A549 (cell line): Measurements from ENCODE around the gene CNOT2. TPM values are rescaled to one million over a fixed set of nuclear protein-coding genes. Genes with fewer than 3 reads are reported as not detected.
A peak's percentile ranks its signal among the peaks of the same experiment; 100 is the strongest.

Experiments used
- ATAC-seq, 2 experiments: fragments of 200-7000 bp in 1 of 2; fragments of >200 bp in 1 of 2; cut with Nextera tagmentation in 1 of 2; cut with Tn5 transposase in 1 of 2; 3 replicates each; pipeline versions ENCODE4 v1.8.0 to v1.9.1; 2018 to 2020; ENCODE audit warnings: mild to moderate bottlenecking in 1 of 2, moderate library complexity in 1 of 2
- CTCF ChIA-PET: fragments of 300-600 bp; sonication (Branson Sonifier 250); formaldehyde crosslinking; extraction: SDS; loops from one replicate; lab custom pipeline; 2021; ENCODE audit warnings: antibody characterized with exemption, inconsistent platforms; lab: Yijun Ruan, JAX
- POLR2A ChIA-PET: fragments of 350-600 bp; formaldehyde crosslinking; extraction: SDS; loops from one replicate; lab custom pipeline; 2021; ENCODE audit warnings: antibody characterized with exemption, inconsistent platforms; lab: Yijun Ruan, JAX
- DNase-seq, 2 experiments: peaks; one replicate each; pipeline versions ENCODE4 v3.0.0 to v3.0.0-alpha.2; 2011 to 2016; ENCODE audit warnings: low read depth in 1 of 2, low spot score in 1 of 2
- FAIRE-seq: peaks from 2 replicates; lab custom pipeline; 2011; peaks lifted over from hg19 to GRCh38; lab: Jason Lieb, UNC
- H3K27ac ChIP-seq, 2 experiments: fragments of >200 bp; sonication (Bioruptor Twin); formaldehyde crosslinking; 3 replicates each; pipeline ENCODE4 v1.5.1; 2016 to 2017
- H3K4me1 ChIP-seq: fragments of >200 bp; sonication (Bioruptor Twin); formaldehyde crosslinking; 3 replicates; pipeline ENCODE4 v1.6.1; 2016
- H3K4me2 ChIP-seq: fragments of >200 bp; sonication (Bioruptor Twin); formaldehyde crosslinking; 3 replicates; pipeline ENCODE4 v1.6.1; 2016
- H3K4me3 ChIP-seq: fragments of >200 bp; sonication (Bioruptor Twin); formaldehyde crosslinking; 3 replicates; pipeline ENCODE4 v1.5.1; 2016
- H3K9me3 ChIP-seq: fragments of >200 bp; sonication (Bioruptor Twin); formaldehyde crosslinking; 3 replicates; pipeline ENCODE4 v1.6.1; 2016
- ATOH8 ChIP-seq: fragments of 250-450 bp; sonication (Bioruptor Pico); IDR thresholded peaks from 2 replicates; pipeline ENCODE4 v1.5.0; 2020; ENCODE audit warnings: low read depth, mild to moderate bottlenecking, moderate library complexity
- BCL3 ChIP-seq: fragments of >200 bp; sonication (Bioruptor Twin); formaldehyde crosslinking; IDR thresholded peaks from 3 replicates; pipeline ENCODE4 v1.6.1; 2016
- E2F6 ChIP-seq: IDR thresholded peaks from 2 replicates; pipeline ENCODE4 v1.6.1; 2012; ENCODE audit warnings: low read depth, borderline replicate concordance
- EHF ChIP-seq: fragments of 250-450 bp; sonication (Bioruptor Pico); IDR thresholded peaks from 2 replicates; pipeline ENCODE4 v1.5.0; 2020; ENCODE audit warnings: mild to moderate bottlenecking
- ESRRA ChIP-seq: fragments of 150-350 bp; IDR thresholded peaks from 2 replicates; pipeline ENCODE4 v1.6.1; 2014; ENCODE audit warnings: mild to moderate bottlenecking, low read length, borderline replicate concordance
- HDAC2 ChIP-seq: fragments of 200-600 bp; sonication (generic); IDR thresholded peaks from 2 replicates; pipeline ENCODE4 v1.6.1; 2016
- HES2 ChIP-seq: fragments of >200 bp; sonication (Bioruptor Twin); formaldehyde crosslinking; IDR thresholded peaks from 2 replicates; pipeline ENCODE4 v1.6.1; 2016
- HEYL ChIP-seq: fragments of 250-450 bp; sonication (Bioruptor Pico); IDR thresholded peaks from 2 replicates; pipeline ENCODE4 v1.8.0; 2021; ENCODE audit warnings: mild to moderate bottlenecking, moderate library complexity
- HOXA7 ChIP-seq: fragments of 250-450 bp; sonication (Bioruptor Pico); IDR thresholded peaks from 2 replicates; pipeline ENCODE4 v1.5.0; 2020; ENCODE audit warnings: mild to moderate bottlenecking, moderate library complexity
- HOXB5 ChIP-seq: fragments of 250-450 bp; sonication (Bioruptor Pico); IDR thresholded peaks from 2 replicates; pipeline ENCODE4 v1.5.0; 2020; ENCODE audit warnings: mild to moderate bottlenecking, moderate library complexity
- JUNB ChIP-seq: fragments of >200 bp; sonication (Bioruptor Twin); formaldehyde crosslinking; IDR thresholded peaks from 2 replicates; pipeline ENCODE4 v1.6.1; 2016
- KDM5A ChIP-seq: fragments of 200-600 bp; sonication (generic); IDR thresholded peaks from 2 replicates; pipeline ENCODE4 v1.6.1; 2016; ENCODE audit warnings: antibody characterized with exemption, mild to moderate bottlenecking
- MAFK ChIP-seq: fragments of 450-650 bp; IDR thresholded peaks from 2 replicates; pipeline ENCODE4 v1.6.1; 2014; ENCODE audit not compliant: partially characterized antibody
- MAZ ChIP-seq: fragments of 150-350 bp; IDR thresholded peaks from 2 replicates; pipeline ENCODE4 v1.6.1; 2014; ENCODE audit warnings: antibody characterized with exemption, low read depth, low read length, borderline replicate concordance
- PBX3 ChIP-seq: IDR thresholded peaks from 2 replicates; pipeline ENCODE4 v1.6.1; 2012
- RAD21 ChIP-seq, 2 experiments: fragments of >200 bp in 1 of 2; sonication (Bioruptor Twin) in 1 of 2; formaldehyde crosslinking in 1 of 2; IDR thresholded peaks in 1 of 2; conservative IDR thresholded peaks in 1 of 2; 2 replicates in 1 of 2; 3 replicates in 1 of 2; pipeline ENCODE4 v1.6.1; 2012 to 2018; ENCODE audit warnings: inconsistent platforms in 1 of 2
- SMC3 ChIP-seq: fragments of >200 bp; sonication (Bioruptor Twin); formaldehyde crosslinking; IDR thresholded peaks from 3 replicates; pipeline ENCODE4 v1.6.1; 2018; ENCODE audit warnings: inconsistent platforms
- ZC3H11A ChIP-seq: fragments of 450-650 bp; IDR thresholded peaks from 2 replicates; pipeline ENCODE4 v1.6.1; 2014; ENCODE audit warnings: antibody characterized with exemption, mild to moderate bottlenecking
- ZNF302 ChIP-seq: fragments of 250-450 bp; sonication (Bioruptor Pico); IDR thresholded peaks from 2 replicates; pipeline ENCODE4 v1.9.0; 2021; ENCODE audit warnings: inconsistent platforms, mild to moderate bottlenecking, moderate library complexity
- WGBS: methylation state at CpG from one replicate; pipeline ENCODE4 v1.1.6; 2017; ENCODE audit errors: missing lambda C conversion rate; 5-methylcytosine and 5-hydroxymethylcytosine counted together
- polyA plus RNA-seq, 4 experiments: library from polyadenylated mRNA; depleted of rRNA in 3 of 4; stranded (reverse); fragments of >200 nt; fragmentation: RNase III in 1 of 4; extraction: RNeasy Plus Mini Kit Qiagen cat#74134 plus additional on column Dnase treatment in 1 of 4; gene quantifications; 2 replicates in 3 of 4; 3 replicates in 1 of 4; pipeline ENCODE4 v1.2.3, GENCODE V29; 2011 to 2017

The CNOT2 gene
- polyA plus RNA-seq, 2 of the 4 experiments (the other 2 are of a cell fraction) = 87.2 to 105 TPM

GRCh38 chr12:70271025-70271424 is 27.8 kb downstream of the CNOT2 start:
- H3K4me1 ChIP-seq = peaks cover 39% of the 10 kb centered on the region
- H3K4me3 ChIP-seq = no peak overlapping the region
- POLR2A ChIA-PET = interaction anchor here (0.6 to 0.7 kb wide), 2 partner anchors 87 to 347 kb away, joined by 4 read pairs; no protein-coding TSS in a partner anchor
- TF ChIP-seq E2F6 (no peak), HOXB5 (CRISPR knock-in tag) (no peak), ESRRA (no peak), BCL3 (no peak), JUNB (no peak), ZC3H11A (no peak), HOXA7 (CRISPR knock-in tag) (no peak), PBX3 (no peak), SMC3 (no peak), ATOH8 (CRISPR knock-in tag) (no peak), MAZ (no peak), HEYL (CRISPR knock-in tag) (no peak), EHF (CRISPR knock-in tag) (no peak), KDM5A (no peak)
- TF ChIP-seq, all 56 proteins: peak for 0
- peak overlapping the region in 1 of 2 experiments; percentile 22; a peak in 1 of 6 replicates for H3K27ac ChIP-seq
- peak overlapping the region; percentile 63 for H3K4me2 ChIP-seq
- H3K9me3 ChIP-seq = no peaks in the 10 kb centered on the region
- CTCF ChIA-PET = interaction anchor here (1.0 kb wide), 1 partner anchor 367 kb away, joined by 3 read pairs; no protein-coding TSS in a partner anchor
- DNase-seq = peak in 1 of 2 experiments; percentile 11
- ATAC-seq = peak; percentile 43 to 72; a peak in 3 of 6 replicates
- FAIRE-seq = no peak

- POLR2A ChIA-PET = no interaction called here
- 94% methylated on average over 3 of the region's 3 CpGs for WGBS
Measured at GRCh38 chr12:70272510-70272909, 29.3 kb downstream of the CNOT2 start.

GRCh38 chr12:70275045-70275444 is 31.8 kb downstream of the CNOT2 start:
- Histone ChIP-seq H3K4me3 (no peak overlapping the region), H3K27ac (no peak overlapping the region), H3K9me3 (no peaks in the 10 kb centered on the region), H3K4me1 (peaks cover 20% of the 10 kb centered on the region), H3K4me2 (no peak overlapping the region)
- CTCF ChIA-PET = no interaction called here
- DNase-seq = no peak
- POLR2A ChIA-PET = no interaction called here
- ATAC-seq = no peak
- no peak for TF ChIP-seq SMC3
- no peak for TF ChIP-seq MAFK
- FAIRE-seq = no peak

More at GRCh38 chr12:70272510-70272909, 29.3 kb downstream of the CNOT2 start:
- DNase-seq (no peak), ATAC-seq (no peak)
- Histone ChIP-seq H3K27ac (no peak overlapping the region), H3K4me3 (no peak overlapping the region)
- CTCF ChIA-PET = interaction anchor here (0.6 kb wide), 1 partner anchor 231 kb away, joined by 3 read pairs; no protein-coding TSS in a partner anchor
- no peak for TF ChIP-seq ZNF302 (CRISPR knock-in tag)
- TF ChIP-seq RAD21 (conservative IDR thresholded peaks at IDR 0.05 in 1 of 2, IDR thresholded peaks at IDR 0.05 in 1 of 2) = no peak
- TF ChIP-seq HDAC2 = no peak
- TF ChIP-seq HES2 = no peak
- TF ChIP-seq, all 56 proteins: peak for 0
- Histone ChIP-seq H3K9me3 (no peaks in the 10 kb centered on the region), H3K4me1 (peaks cover 36% of the 10 kb centered on the region), H3K4me2 (no peak overlapping the region)
- FAIRE-seq = no peak
